DND-41 (cell line): ENCODE measurements around the gene PNMA5.
A peak's percentile ranks its signal among the peaks of the same experiment; 100 is the strongest.

Experiments used
- ATAC-seq: fragments of 200-7000 bp; cut with Tn5 transposase; 3 replicates; pipeline ENCODE4 v1.9.1; 2021; ENCODE audit warnings: low read depth; ENCODE audit not compliant: insufficient read depth
- DNase-seq: peaks from one replicate; pipeline ENCODE4 v3.0.0-alpha.2; 2020
- H2AFZ ChIP-seq: 2 replicates; pipeline ENCODE4 v1.6.0; 2012; ENCODE audit warnings: low read depth, low read length
- H3K27ac ChIP-seq: 2 replicates; pipeline ENCODE4 v1.5.1; 2012; ENCODE audit warnings: low read length, inconsistent platforms
- H3K27me3 ChIP-seq: fragments of 200-600 bp; sonication (generic); 2 replicates; pipeline ENCODE4 v1.6.0; 2012; ENCODE audit warnings: low read length, mild to moderate bottlenecking, inconsistent platforms; ENCODE audit not compliant: insufficient read depth, poor library complexity
- H3K36me3 ChIP-seq: 2 replicates; pipeline ENCODE4 v1.5.1; 2012; ENCODE audit warnings: low read length, inconsistent platforms; ENCODE audit not compliant: insufficient read depth
- H3K4me1 ChIP-seq: 2 replicates; pipeline ENCODE4 v1.5.1; 2012; ENCODE audit warnings: mild to moderate bottlenecking, low read length; ENCODE audit not compliant: insufficient read depth
- H3K4me2 ChIP-seq: 2 replicates; pipeline ENCODE4 v1.6.0; 2012; ENCODE audit warnings: mild to moderate bottlenecking, moderate library complexity, low read length, inconsistent platforms; ENCODE audit not compliant: insufficient read depth
- H3K4me3 ChIP-seq, 2 experiments: fragments of 200-600 bp in 1 of 2; shearing (Covaris generic) in 1 of 2; 2 replicates each; pipeline ENCODE4 v1.5.1; 2012 to 2016; ENCODE audit warnings: inconsistent platforms in 2 of 2, low read length in 2 of 2, mild to moderate bottlenecking in 2 of 2, low read depth in 1 of 2, moderate library complexity in 1 of 2
- H3K79me2 ChIP-seq: 2 replicates; pipeline ENCODE4 v1.6.0; 2012; ENCODE audit warnings: low read length, inconsistent platforms; ENCODE audit not compliant: insufficient read depth
- H3K9ac ChIP-seq: 2 replicates; pipeline ENCODE4 v1.6.0; 2012; ENCODE audit warnings: low read depth, mild to moderate bottlenecking, inconsistent platforms, low read length, moderate library complexity
- H3K9me3 ChIP-seq: 2 replicates; pipeline ENCODE4 v1.5.1; 2012; ENCODE audit warnings: low read length, moderate library complexity, mild to moderate bottlenecking, inconsistent platforms; ENCODE audit not compliant: insufficient read depth, severe bottlenecking
- H4K20me1 ChIP-seq: 2 replicates; pipeline ENCODE4 v1.6.0; 2012; ENCODE audit warnings: low read length; ENCODE audit not compliant: insufficient read depth
- EZH2 ChIP-seq: IDR thresholded peaks from 3 replicates; pipeline ENCODE4 v1.6.1; 2012; ENCODE audit warnings: borderline replicate concordance, low read depth, mild to moderate bottlenecking, moderate library complexity, low read length, inconsistent platforms; ENCODE audit not compliant: severe bottlenecking
- TF ChIP-seq, protein P1 (sequence below): IDR thresholded peaks from 2 replicates; pipeline ENCODE4 v1.5.1; 2012; ENCODE audit warnings: borderline replicate concordance, low read length, moderate library complexity, mild to moderate bottlenecking; ENCODE audit not compliant: poor library complexity, severe bottlenecking; ENCODE audit errors: extremely low read depth

Gene PNMA5

DNA sequence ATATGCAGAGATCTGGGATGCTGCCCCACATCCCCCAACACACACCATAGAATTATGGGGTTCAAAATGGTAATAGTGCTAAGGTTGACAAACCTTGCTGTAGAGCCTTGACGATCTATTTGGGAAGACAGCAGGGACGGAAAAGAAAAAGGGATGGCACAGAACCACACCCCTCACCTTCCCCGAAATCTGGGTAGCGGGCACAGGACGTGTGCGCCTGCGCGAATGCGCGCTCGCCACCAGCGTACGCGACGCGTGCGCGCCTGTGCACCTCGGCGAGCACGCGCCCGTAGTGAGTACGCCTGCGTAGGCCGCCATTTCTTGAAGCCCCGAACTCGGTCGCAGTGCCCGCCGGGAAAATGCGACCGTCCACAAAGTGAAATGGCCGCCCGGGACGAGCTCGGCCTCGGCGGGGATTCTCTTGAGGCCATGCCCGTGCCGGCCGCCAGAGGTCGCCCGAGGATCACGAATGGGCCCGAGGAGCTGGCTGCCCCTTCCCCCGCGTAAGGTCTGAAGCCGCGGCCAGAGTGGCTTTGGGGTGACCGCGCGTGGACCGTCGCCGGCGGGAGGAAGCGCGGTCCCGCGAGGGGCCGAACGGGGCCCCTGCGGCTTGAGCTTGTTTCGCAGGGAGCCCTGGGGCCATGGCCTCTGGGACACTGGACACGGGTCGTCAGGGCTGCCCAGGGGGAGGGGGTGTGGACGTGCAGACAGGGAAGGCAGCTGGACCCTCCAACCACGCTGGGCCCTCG is 52.4 kb downstream of the PNMA5 start:
- no peaks in the 10 kb centered on the region for H4K20me1 ChIP-seq
- H2AFZ ChIP-seq: peak overlapping the region; percentile 90
- H3K27ac ChIP-seq: peak overlapping the region; percentile 76
- H3K9me3 ChIP-seq: no peaks in the 10 kb centered on the region
- H3K36me3 ChIP-seq: no peaks in the 10 kb centered on the region
- no peaks in the 10 kb centered on the region for H3K27me3 ChIP-seq
- no peaks in the 10 kb centered on the region for H3K79me2 ChIP-seq
- DNase-seq (peak; percentile 89), ATAC-seq (peak; percentile 93)
- H3K4me1 ChIP-seq: peaks cover 20% of the 10 kb centered on the region
- TF ChIP-seq, protein P1, sequence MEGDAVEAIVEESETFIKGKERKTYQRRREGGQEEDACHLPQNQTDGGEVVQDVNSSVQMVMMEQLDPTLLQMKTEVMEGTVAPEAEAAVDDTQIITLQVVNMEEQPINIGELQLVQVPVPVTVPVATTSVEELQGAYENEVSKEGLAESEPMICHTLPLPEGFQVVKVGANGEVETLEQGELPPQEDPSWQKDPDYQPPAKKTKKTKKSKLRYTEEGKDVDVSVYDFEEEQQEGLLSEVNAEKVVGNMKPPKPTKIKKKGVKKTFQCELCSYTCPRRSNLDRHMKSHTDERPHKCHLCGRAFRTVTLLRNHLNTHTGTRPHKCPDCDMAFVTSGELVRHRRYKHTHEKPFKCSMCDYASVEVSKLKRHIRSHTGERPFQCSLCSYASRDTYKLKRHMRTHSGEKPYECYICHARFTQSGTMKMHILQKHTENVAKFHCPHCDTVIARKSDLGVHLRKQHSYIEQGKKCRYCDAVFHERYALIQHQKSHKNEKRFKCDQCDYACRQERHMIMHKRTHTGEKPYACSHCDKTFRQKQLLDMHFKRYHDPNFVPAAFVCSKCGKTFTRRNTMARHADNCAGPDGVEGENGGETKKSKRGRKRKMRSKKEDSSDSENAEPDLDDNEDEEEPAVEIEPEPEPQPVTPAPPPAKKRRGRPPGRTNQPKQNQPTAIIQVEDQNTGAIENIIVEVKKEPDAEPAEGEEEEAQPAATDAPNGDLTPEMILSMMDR: peak; percentile 79
- no peak for TF ChIP-seq EZH2
- peak overlapping the region; percentile 52 to 84; a peak in 3 of 4 replicates for H3K4me3 ChIP-seq
- peak overlapping the region; percentile 87 for H3K4me2 ChIP-seq
- peak overlapping the region; percentile 67 for H3K9ac ChIP-seq
